Testis (tissue), 2 donors: ENCODE results near the gene SEPSECS.

ENCODE experiments used
- POLR2A ChIP-seq: fragments of 450-650 bp; IDR thresholded peaks from one replicate; pipeline ENCODE4 v1.6.1; 2017; ENCODE audit warnings: antibody characterized with exemption, mild to moderate bottlenecking, moderate library complexity
- TF ChIP-seq, protein P1 (sequence below), 3 experiments: fragments of 450-650 bp in 2 of 3; fragments of 200-600 bp in 1 of 3; sonication (generic) in 1 of 3; IDR thresholded peaks; one replicate each; pipeline ENCODE4 v1.5.1; 2016 to 2019; ENCODE audit warnings: antibody characterized with exemption in 3 of 3, mild to moderate bottlenecking in 2 of 3, moderate library complexity in 1 of 3

DNA sequence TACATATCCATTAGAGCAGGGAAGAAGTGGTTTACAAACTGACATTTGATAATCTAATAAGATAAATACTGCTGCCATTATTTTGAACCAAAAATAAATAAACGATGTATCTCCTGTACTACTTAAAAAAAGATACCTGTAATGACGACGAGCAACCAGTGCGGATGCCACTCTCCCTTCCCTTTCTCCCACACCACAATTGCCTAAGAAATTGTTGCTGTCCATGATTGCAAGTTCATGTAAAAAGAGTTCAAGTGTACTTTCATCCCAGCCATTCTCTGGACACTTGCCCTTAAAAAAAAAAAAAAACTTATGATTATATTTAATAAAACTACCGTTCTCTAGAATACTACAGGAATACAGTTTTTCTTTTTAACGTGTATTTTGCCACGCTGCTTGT is 1.4 kb downstream of the SEPSECS start:
- TF ChIP-seq, protein P1, sequence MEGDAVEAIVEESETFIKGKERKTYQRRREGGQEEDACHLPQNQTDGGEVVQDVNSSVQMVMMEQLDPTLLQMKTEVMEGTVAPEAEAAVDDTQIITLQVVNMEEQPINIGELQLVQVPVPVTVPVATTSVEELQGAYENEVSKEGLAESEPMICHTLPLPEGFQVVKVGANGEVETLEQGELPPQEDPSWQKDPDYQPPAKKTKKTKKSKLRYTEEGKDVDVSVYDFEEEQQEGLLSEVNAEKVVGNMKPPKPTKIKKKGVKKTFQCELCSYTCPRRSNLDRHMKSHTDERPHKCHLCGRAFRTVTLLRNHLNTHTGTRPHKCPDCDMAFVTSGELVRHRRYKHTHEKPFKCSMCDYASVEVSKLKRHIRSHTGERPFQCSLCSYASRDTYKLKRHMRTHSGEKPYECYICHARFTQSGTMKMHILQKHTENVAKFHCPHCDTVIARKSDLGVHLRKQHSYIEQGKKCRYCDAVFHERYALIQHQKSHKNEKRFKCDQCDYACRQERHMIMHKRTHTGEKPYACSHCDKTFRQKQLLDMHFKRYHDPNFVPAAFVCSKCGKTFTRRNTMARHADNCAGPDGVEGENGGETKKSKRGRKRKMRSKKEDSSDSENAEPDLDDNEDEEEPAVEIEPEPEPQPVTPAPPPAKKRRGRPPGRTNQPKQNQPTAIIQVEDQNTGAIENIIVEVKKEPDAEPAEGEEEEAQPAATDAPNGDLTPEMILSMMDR (IDR thresholded peaks at IDR 0.05), result no peak
- no peak for TF ChIP-seq POLR2A
